ENCODE data around the gene ARID4B.
"Not testable (repeated sequence)": the region's sequence is repeated elsewhere in the genome, so short reads cannot be mapped to it uniquely, and the experiment has no call there.

Gene ARID4B

DNA sequence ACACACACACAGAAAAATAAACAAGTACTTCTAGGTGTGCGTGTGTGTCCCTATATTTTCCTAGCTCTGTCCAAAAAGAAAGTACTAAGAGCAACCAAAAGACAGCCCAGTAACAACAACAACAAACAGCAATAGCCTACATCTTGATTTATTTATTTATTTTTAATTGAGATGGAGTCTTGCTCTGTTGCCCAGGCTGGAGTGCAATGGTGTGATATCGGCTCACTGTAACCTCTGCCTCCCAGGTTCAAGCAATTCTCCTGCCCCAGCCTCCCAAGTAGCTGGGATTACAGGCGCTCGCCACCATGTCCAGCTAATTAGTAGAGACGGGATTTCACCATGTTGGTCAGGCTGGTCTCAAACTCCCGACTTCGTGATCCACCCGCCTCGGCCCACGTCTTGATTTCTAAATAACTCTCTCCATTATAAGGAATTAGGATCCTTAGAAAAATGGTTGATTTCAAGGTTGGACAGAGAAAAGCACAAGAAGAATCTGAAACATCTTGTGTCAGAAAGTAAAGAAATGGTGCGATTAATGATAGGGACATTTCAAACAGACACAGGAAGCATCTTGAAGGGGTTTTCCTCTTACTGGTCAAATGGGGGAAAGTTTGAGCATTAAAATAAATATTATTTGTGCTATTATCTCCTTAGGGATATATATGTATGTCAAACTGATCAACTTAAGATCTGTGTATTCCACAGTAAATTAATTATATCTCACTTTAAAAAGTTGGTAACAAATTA is 59.4 kb downstream of the ARID4B start:
- DNase-seq (ENCODE audit: low spot score), result no peak

DNA sequence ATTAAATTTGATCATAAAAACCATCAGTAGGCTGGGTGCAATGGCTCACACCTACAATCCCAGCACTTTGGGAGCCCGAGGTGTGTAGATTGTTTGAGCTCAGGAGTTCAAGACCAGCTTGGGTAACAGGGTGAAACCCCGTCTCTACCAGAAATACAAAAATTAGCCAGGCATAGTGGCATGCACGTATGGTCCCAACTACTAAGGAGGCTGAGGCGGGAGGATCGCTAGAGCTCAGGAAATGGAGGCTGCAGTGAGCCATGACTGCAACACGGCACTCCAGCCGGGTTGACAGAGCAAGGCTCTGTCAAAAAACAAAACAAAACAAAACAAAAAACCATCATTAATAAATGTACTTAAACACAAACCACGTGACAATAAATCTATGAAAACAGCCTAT is 61.0 kb downstream of the ARID4B start:
- no peak for DNase-seq (ENCODE audit: low spot score)

DNA sequence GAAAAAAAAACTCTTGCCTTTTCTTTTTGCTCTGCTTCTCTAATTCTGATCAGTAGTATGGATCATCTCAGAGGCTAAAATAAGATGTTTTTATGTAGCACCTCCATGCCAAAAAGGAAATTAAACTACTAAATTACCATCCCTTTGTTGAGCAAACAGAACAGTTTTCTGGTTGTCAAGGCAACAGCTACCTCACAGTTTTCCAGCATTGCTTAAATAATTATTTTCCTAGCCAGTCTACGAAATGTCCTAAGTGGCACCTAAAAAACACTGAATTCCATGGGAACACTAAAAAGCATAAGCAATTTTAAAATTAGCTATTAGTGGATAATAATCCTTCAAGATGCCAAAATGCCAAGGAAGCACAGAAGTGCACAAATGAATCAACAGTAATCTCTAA is 61.7 kb downstream of the ARID4B start:
- no peak for DNase-seq (ENCODE audit: low spot score)

DNA sequence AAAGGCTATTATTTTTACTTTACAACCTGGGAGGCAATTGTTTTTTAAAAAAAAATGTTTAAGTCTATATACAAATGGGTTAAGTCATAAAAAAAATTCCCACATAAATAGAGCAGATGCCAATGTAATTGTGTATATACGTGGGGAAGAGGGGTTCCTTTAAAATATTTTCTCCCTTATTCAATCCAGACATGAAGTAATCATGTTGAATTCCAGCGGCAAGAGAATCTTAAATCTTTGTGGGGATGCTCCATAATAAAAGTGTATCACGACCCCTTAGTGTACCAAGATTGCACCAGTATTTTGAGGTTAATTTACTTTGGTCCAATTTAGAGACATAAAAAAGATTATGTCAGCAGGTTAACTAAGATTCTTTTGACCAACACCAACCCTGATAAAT is 62.1 kb downstream of the ARID4B start:
- no peak for DNase-seq (ENCODE audit: low spot score)

- DNase-seq (ENCODE audit: low spot score), result no peak
These were observed 63.7 kb downstream of the ARID4B start for GRCh38 chr1:235264327-235264726.

GRCh38 chr1:235262539-235262938 is 65.4 kb downstream of the ARID4B start:
- DNase-seq (ENCODE audit: low spot score), result no peak

GRCh38 chr1:235261243-235261642 is 66.7 kb downstream of the ARID4B start:
- DNase-seq (ENCODE audit: low spot score), result no peak

DNA sequence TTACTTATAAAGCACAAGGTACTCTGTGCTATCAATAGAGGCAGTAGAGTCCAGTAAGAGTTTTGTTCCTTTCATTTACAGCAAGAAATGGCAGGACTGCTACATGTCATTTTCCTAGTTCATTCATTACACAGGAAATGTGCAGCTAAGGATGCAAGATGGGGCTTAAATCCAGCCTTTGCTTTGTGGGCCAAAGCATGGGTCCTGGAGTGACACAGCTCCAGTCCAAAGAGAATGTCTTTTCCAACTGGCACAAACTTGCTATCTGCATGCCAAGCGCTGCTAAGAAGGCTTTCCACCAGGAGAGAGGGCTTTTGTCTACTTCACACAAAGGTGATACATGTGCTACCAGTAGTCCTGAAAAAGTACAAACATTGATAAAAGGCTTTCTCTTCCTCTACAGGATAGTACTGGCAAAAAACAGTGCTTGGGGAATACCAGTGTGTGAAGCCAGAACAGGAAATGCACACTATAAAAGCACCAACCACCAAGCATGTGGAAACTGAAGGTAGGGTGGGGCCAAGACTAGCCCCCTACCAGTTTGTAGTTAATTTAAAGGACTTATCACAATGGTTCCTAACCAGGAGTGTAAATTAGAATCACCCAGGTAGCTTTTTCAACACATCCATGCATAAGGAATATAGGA is 68.7 kb downstream of the ARID4B start:
- peak; percentile 13 for DNase-seq (ENCODE audit: low spot score)

DNA sequence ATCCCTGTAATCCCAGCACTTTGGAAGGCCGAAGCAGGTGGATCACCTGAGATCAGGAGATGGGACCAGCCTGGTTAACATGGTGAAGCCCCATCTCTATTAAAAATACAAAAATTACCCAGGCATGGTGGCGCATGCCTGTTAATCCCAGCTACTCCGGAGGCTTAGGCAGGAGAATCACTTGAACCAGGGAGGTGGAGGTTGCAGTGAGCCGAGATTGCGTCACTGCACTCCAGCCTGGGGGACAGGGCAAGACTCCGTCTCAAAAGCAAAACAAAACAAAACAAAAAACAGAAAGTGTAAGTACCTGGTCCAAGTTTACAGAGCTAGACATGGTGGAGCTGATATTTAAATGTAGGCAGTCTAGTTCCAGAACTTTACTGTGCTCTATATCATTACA is 69.9 kb downstream of the ARID4B start:
- not testable (repeated sequence) for DNase-seq (ENCODE audit: low spot score)

DNA sequence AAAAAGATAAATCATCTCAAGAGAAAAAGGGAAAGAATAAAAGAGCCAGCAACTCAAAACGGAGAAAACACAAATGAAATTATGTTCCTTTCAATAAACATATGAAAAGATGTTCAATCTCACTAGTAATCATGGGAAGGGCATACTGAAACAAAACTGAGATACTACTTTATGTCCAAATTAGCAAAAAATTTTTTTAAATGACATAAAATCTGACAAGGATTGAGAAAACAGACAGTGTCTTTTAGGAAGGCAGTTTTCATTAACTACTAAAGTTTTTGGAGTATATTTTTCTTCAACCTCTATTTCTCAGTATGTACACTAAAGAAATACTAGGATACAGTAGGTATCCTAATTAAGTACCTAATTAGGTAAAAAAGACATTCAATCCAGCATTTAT is 73.3 kb downstream of the ARID4B start:
- no peak for DNase-seq (ENCODE audit: low spot score)

DNA sequence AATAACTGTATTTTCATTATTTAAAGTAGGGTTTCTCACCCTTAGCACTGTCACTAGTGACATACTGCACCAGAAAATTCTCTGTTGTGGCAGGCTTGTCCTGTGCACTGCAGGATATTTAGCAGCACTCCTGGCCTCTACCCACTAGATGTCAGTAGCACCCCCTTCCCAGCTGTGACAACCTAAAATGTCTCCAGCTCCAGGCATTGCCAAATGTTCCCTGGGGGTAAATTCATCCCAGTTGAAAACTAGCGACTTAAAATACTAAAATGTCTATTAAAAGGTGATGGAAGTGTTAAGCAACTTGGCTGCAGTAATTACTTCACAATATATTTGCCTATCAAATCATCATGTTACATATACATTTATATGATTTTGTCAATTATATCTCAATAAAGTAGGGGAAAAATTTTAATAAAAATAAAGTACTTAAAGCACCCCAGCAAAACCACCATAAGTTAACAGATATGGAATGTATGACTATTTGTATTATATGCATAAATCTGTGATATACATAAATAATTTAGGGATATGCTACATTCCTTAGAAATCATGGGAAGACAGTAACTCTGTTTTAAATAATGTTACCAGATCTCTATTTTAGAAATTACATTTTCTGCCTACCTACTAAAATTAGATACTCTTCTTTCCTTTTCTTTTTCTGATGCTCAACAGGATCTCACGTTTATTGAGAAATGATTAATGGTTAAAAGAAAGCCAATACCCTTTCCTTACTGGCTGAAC is 74.6 kb downstream of the ARID4B start:
- peak; percentile 85 for DNase-seq (ENCODE audit: low spot score)

- DNase-seq (ENCODE audit: low spot score), result no peak
These were observed 77.5 kb downstream of the ARID4B start for GRCh38 chr1:235250430-235250829.

DNA sequence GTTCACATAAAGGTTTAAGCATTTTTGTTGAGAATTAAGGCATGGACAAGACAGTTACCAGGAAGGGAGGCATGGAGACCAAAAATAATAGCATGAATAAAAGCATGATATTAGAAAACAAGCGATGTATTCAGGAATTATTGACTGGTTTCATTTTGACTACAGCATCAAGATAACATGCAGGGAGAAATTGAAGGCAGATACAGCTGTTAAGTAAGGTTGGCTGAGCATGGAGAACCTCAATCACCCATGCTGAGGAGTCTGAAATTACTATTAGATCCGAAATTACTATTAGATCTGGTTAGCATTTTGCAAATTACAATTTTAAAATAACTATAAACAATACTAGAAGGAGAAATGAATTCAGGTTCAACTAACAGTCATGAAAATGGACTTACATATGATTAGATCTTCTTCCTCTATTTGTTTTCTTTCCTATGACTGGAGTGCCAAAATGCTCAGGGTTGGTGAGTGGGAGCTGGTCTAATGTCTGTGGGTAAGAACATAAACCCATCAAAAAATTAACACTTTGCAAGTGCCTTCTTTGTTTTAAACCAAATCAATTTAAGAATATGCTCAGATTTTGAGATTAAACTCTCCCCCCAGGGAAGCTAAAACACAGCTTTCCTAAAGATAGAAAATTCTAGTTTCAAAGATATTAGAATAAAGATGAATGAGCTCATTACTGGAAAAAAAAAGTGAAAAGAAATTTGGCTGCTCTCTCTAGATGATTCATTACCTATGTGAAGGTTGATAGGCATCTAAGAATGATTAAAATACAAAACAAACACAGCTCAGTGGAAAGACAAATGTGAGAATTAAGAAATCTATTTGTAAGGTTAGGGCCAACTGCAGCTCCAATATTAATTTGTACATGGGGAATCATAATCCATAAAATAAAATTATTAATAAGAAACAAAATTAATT is 81.7 kb downstream of the ARID4B start:
- no peak for DNase-seq (ENCODE audit: low spot score)

- DNase-seq (ENCODE audit: low spot score), result no peak
These were observed 82.9 kb downstream of the ARID4B start for GRCh38 chr1:235244974-235245592.

DNA sequence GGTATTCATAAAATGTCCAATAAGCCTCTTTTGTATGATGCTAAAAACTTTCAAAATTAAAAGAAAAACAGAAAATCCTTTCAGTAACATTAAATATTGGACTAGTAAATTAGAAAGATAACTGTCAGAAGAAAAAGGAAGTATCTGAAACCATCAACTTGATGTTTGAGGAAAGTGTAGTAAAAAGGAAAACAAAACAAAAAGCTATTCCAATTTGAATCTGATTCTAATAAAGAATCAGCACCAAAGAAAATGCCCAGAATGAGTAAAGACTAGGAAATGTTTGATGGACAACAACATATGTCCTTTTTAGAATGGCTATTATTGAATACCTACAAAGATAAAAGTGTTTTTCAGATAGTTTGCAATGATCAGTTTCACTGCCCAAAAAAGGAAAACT is 87.0 kb downstream of the ARID4B start:
- DNase-seq (ENCODE audit: low spot score), result no peak

GRCh38 chr1:235239851-235240250 is 88.1 kb downstream of the ARID4B start:
- no peak for DNase-seq (ENCODE audit: low spot score)

DNA sequence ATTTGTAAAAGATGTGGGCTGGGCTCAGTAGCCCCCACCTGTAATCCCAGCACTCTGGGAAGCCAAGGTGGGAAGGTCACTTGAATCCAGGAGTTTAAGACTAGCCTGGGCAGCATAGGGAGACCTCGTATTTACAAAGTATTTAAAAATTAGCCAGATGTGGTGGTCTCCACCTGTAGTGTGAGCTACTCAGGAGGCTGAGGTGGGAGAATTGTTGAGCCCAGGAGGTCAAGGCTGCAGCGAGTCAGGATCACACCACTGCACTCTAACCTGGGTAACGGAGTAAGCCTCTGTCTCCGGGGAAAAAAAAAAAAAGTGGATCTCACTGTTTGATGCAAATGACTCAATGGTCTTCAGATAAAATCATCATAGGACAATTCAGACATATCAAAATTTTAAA is 89.4 kb downstream of the ARID4B start:
- DNase-seq (ENCODE audit: low spot score), result no peak

DNA sequence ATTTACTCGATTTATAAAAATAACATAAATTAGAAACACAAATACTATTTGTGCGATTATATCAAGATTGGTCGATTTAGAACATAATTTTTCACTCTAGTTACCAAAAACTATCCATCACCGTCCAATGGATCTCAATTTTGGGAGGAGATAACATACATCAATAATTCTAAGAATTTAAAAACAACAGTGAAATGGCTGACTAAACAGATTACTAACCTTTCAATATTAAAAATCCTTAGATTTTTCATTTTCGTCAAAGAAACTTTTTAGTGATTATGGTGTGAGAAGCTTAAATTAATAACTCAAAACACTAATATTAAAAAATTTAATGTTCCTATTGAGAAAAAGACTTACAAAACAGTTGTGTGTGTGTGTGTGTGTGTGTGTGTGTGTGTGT is 91.9 kb downstream of the ARID4B start:
- no peak for DNase-seq (ENCODE audit: low spot score)

DNA sequence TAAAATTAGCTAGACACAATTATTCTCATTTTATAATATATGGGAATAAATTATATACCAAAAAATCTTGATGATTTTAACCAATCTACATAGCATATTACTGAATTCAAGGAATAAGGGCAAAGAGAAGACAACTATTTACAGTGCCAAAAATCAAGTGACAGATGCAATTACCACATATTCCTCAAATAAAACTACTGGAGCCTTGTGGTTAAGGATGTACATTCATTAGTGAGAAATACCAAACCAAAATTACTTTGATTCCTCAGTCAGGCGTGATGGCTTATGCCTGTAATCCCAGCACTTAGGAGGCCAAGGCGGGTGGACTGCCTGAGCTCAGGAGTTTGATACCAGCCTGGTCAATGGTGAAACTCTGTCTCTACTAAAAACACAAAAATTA is 98.1 kb downstream of the ARID4B start:
- DNase-seq (ENCODE audit: low spot score), result no peak

DNA sequence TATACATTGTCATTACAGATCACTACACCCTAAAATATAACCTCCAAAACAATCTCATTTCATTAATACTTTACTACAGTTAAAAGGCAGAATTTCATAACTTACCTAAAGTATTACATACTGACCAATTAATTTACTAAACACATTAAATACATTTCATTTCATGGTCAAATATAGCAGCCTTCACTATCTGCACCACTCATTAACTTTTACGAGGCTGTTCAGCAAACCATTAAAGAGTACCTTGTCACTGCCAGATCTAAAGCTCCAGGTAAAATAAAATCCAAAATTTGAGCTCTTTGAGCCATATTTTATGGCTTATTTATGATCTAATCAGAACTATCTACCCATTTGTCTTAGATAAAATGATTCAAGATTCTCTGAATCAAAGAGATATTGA is 100.6 kb downstream of the ARID4B start:
- no peak for DNase-seq (ENCODE audit: low spot score)

DNA sequence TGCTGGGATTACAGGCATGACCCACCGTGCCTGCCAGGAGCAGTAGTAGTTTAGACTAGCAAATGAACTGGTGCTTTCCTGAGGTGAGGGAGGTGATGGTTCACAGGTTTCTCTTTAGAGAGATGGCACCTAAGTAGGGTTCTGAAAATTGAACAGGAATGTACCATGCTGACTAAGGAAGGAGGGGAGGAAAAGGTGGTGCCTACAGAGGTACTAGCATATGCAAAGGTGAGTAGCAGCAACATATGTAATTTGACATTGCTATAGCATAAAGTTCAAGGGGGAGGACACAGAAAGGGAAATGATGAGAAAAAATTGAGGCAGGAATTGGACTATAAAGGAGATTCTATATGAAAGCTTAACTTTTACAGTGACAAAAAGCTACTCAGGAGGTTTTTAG is 101.0 kb downstream of the ARID4B start:
- no peak for DNase-seq (ENCODE audit: low spot score)

DNA sequence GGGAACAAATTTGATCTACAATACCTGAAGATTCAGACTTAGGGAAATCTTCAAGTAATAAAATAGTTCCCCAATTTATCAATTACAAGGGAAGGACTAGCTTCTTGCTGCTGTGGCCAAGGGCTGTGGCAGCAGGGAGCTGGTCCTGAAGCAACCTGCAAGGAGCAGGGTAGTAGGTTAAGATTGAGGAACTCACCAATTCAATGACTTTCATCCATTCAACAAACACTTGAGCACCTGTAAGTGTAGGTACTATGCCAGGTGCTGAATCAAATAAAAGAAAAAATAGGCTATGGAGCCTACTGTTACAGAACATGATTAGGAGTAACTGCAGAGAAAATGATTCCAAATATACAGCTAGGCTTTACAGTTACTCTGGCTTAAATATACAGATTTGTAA is 102.7 kb downstream of the ARID4B start:
- no peak for DNase-seq (ENCODE audit: low spot score)

All from Ammon's horn (tissue), 1 donor.